ENCODE data around the gene THUMPD3. TPM values are rescaled to one million over a fixed set of nuclear protein-coding genes. Genes with fewer than 3 reads are reported as not detected.

Gene THUMPD3
- polyA plus RNA-seq, 3 donors: 10.2 to 13.1 (median 11.5) TPM

- no peak overlapping the region for H3K4me3 ChIP-seq (replicated peaks in 1 of 3; ENCODE audit: low read depth in 2 of 3, low read length in 3 of 3)
- Mint-ChIP-seq H3K36me3 (no peaks in the 10 kb centered on the region), H3K4me3 (no peak overlapping the region), H3K27ac (peak overlapping the region in 1 of 7 donors; percentile 1), H3K4me1 (peaks cover 59% of the 10 kb centered on the region), H3K9me3 (no peaks in the 10 kb centered on the region), H3K27me3 (ENCODE audit: low read depth in 3 of 3) (no peaks in the 10 kb centered on the region)
- TF ChIP-seq CTCF (IDR thresholded peaks at IDR 0.05): no peak
- H3K36me3 ChIP-seq (replicated peaks in 1 of 2; ENCODE audit: control insufficient read depth in 1 of 2, insufficient read depth in 2 of 2, low read length in 2 of 2): no peaks in the 10 kb centered on the region
- no peak overlapping the region for H3K4me2 ChIP-seq (replicated peaks; ENCODE audit: extremely low read depth, low read length, poor library complexity, severe bottlenecking)
- no peak overlapping the region for H3K9ac ChIP-seq (ENCODE audit: insufficient read depth, low read length, poor library complexity, severe bottlenecking)
- peaks cover 98% of the 10 kb centered on the region for H3K79me2 ChIP-seq (ENCODE audit: insufficient read depth, low read length)
- H4K20me1 ChIP-seq (ENCODE audit: insufficient read depth, low read length): peaks cover 90% of the 10 kb centered on the region
- no peak for DNase-seq
- intact Hi-C loops (cut with micrococcal nuclease): no loop called here
- no peaks in the 10 kb centered on the region for H3K9me3 ChIP-seq (replicated peaks in 1 of 2; ENCODE audit: control insufficient read depth in 1 of 2, insufficient read depth in 1 of 2, low read length in 2 of 2)
- no peaks in the 10 kb centered on the region for H3K27me3 ChIP-seq (ENCODE audit: control insufficient read depth in 2 of 2, insufficient read depth in 2 of 2, low read length in 2 of 2)
- no peak overlapping the region for H3K27ac ChIP-seq (ENCODE audit: low read depth in 1 of 2, low read length in 2 of 2)
- WGBS (ENCODE audit: insufficient coverage): no CpG with 5 or more reads among the region's 3 CpGs
- no peak overlapping the region for H2AFZ ChIP-seq (ENCODE audit: insufficient read depth, low read depth, low read length, poor library complexity, severe bottlenecking)
- H3K4me1 ChIP-seq (ENCODE audit: control insufficient read depth in 1 of 2, insufficient read depth in 2 of 2, low read length in 2 of 2): peaks cover 14 to 34% of the 10 kb centered on the region in 2 donors
Measured at GRCh38 chr3:9405756-9406155, 42.9 kb downstream of the THUMPD3 start.

- Histone ChIP-seq H3K79me2 (ENCODE audit: insufficient read depth, low read length) (peaks cover 98% of the 10 kb centered on the region), H4K20me1 (ENCODE audit: insufficient read depth, low read length) (peaks cover 93% of the 10 kb centered on the region), H3K4me1 (ENCODE audit: control insufficient read depth in 1 of 2, insufficient read depth in 2 of 2, low read length in 2 of 2) (peaks cover 18 to 34% of the 10 kb centered on the region in 2 donors), H3K27me3 (ENCODE audit: control insufficient read depth in 2 of 2, insufficient read depth in 2 of 2, low read length in 2 of 2) (no peaks in the 10 kb centered on the region), H3K9me3 (replicated peaks in 1 of 2; ENCODE audit: control insufficient read depth in 1 of 2, insufficient read depth in 1 of 2, low read length in 2 of 2) (no peaks in the 10 kb centered on the region), H3K4me3 (replicated peaks in 1 of 3; ENCODE audit: low read depth in 2 of 3, low read length in 3 of 3) (no peak overlapping the region), H3K9ac (ENCODE audit: insufficient read depth, low read length, poor library complexity, severe bottlenecking) (no peak overlapping the region), H2AFZ (ENCODE audit: insufficient read depth, low read depth, low read length, poor library complexity, severe bottlenecking) (no peak overlapping the region), H3K27ac (ENCODE audit: low read depth in 1 of 2, low read length in 2 of 2) (no peak overlapping the region), H3K36me3 (replicated peaks in 1 of 2; ENCODE audit: control insufficient read depth in 1 of 2, insufficient read depth in 2 of 2, low read length in 2 of 2) (no peaks in the 10 kb centered on the region), H3K4me2 (replicated peaks; ENCODE audit: extremely low read depth, low read length, poor library complexity, severe bottlenecking) (no peak overlapping the region)
- WGBS (ENCODE audit: insufficient coverage): 96% methylated on average over 3 of the region's 7 CpGs
- Mint-ChIP-seq H3K27me3 (ENCODE audit: low read depth in 3 of 3) (no peaks in the 10 kb centered on the region), H3K4me3 (no peak overlapping the region), H3K27ac (peak overlapping the region in 6 of 7 donors; percentile 20 to 80 (median 62)), H3K4me1 (peaks cover 51% of the 10 kb centered on the region), H3K36me3 (no peaks in the 10 kb centered on the region), H3K9me3 (no peaks in the 10 kb centered on the region)
- TF ChIP-seq CTCF (IDR thresholded peaks at IDR 0.05): no peak
- DNase-seq: no peak
- intact Hi-C loops (cut with micrococcal nuclease): no loop called here
Measured at GRCh38 chr3:9406856-9407626, 44.2 kb downstream of the THUMPD3 start.
